K562 (cell line): Measurements from ENCODE around the gene PCDHGA8. TPM values are rescaled to one million over a fixed set of nuclear protein-coding genes. Genes with fewer than 3 reads are reported as not detected.

ENCODE experiments used
- MECOM ChIP-seq: fragments of 250-450 bp; sonication (Bioruptor Pico); IDR thresholded peaks from 2 replicates; pipeline ENCODE4 v1.8.0; 2022; ENCODE audit warnings: inconsistent platforms
- RAD21 ChIP-seq, 2 experiments: fragments of 250-450 bp in 1 of 2; fragments of 450-650 bp in 1 of 2; sonication (Bioruptor Pico) in 1 of 2; formaldehyde crosslinking in 1 of 2; IDR thresholded peaks in 1 of 2; conservative IDR thresholded peaks in 1 of 2; 2 replicates each; pipeline versions ENCODE4 v1.4.0 to v1.8.0; 2020 to 2022; ENCODE audit warnings: mild to moderate bottlenecking in 2 of 2, moderate library complexity in 1 of 2
- polyA plus RNA-seq, 8 experiments: library from polyadenylated mRNA; depleted of rRNA in 4 of 8; stranded (reverse) in 5 of 8; unstranded in 3 of 8; fragments of >200 nt; fragmentation: Nextera tagmentation in 2 of 8; fragmentation: Illumina TruSeq in 1 of 8; extraction: Ambion mirVana in 2 of 8; extraction: Trizol in 1 of 8; gene quantifications; 2 replicates each; pipeline versions ENCODE4 v1.2.1 to v1.2.3, GENCODE V29; 2011 to 2014; ENCODE audit warnings: inconsistent platforms in 1 of 8, missing spikeins in 1 of 8
- total RNA-seq, 7 experiments: library from RNA; depleted of rRNA in 6 of 7; stranded (reverse); fragments of >200 nt in 6 of 7; fragmentation: Illumina TruSeq in 2 of 7; extraction: Trizol in 2 of 7; gene quantifications; 2 replicates each; pipeline versions ENCODE4 v1.2.1 to v1.2.3, GENCODE V29; 2011 to 2021; ENCODE audit warnings: low replicate concordance in 1 of 7
- TF ChIP-seq, protein P1 (sequence below), 2 experiments: fragments of 450-650 bp; IDR thresholded peaks; 2 replicates each; pipeline ENCODE4 v1.6.1; 2018; ENCODE audit warnings: mild to moderate bottlenecking in 2 of 2, low read depth in 1 of 2; ENCODE audit not compliant: partially characterized antibody in 2 of 2
- TF ChIP-seq, protein P2 (sequence below): fragments of 250-450 bp; sonication (Bioruptor Pico); IDR thresholded peaks from 2 replicates; pipeline ENCODE4 v1.4.0; 2020; ENCODE audit warnings: mild to moderate bottlenecking, moderate library complexity, borderline replicate concordance
- TF ChIP-seq, protein P3 (sequence below): sonication (generic); formaldehyde crosslinking; IDR thresholded peaks from 2 replicates; pipeline ENCODE4 v1.8.0; 2022; ENCODE audit warnings: mild to moderate bottlenecking, missing genetic modification reagents
- TF ChIP-seq, protein P4 (sequence below): fragments of 200-800 bp; sonication (Bioruptor generic); IDR thresholded peaks from 2 replicates; pipeline ENCODE4 v1.6.1; 2016; ENCODE audit warnings: missing genetic modification characterization, missing compliant biosample characterization
- TF ChIP-seq, protein P5 (sequence below): sonication (generic); formaldehyde crosslinking; IDR thresholded peaks from 2 replicates; pipeline ENCODE4 v1.8.0; 2022; ENCODE audit warnings: missing genetic modification reagents, mild to moderate bottlenecking, borderline replicate concordance

The PCDHGA8 gene
- total and polyA plus RNA-seq, 9 of the 15 experiments (the other 6 are each of a cell fraction or from before 2014, with no cell fraction given), result 0.04 to 0.11 (median 0.07) TPM; not detected in 2

DNA sequence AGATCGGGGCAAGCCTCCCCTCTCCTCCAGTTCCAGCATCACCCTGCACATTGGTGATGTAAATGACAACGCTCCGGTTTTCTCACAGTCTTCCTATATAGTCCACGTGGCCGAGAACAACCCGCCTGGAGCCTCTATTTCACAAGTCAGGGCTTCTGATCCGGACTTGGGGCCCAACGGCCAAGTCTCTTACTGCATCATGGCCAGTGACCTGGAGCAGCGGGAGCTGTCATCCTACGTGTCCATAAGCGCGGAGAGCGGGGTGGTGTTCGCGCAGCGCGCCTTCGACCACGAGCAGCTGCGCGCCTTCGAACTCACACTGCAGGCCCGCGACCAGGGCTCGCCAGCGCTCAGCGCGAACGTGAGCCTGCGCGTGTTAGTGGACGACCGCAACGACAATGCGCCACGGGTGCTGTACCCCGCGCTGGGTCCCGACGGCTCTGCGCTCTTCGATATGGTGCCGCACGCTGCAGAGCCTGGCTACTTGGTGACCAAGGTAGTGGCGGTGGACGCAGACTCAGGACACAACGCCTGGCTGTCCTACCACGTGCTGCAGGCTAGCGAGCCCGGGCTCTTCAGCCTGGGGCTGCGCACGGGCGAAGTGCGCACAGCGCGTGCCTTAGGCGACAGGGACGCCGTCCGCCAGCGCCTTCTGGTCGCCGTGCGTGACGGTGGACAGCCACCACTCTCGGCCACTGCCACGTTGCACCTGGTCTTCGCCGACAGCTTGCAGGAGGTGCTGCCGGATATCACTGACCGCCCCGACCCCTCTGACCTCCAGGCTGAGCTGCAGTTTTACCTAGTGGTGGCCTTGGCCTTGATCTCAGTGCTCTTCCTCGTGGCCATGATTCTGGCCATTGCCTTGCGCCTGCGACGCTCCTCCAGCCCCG is 3.0 kb upstream of the PCDHGA8 start (continued):
- TF ChIP-seq, protein P1, sequence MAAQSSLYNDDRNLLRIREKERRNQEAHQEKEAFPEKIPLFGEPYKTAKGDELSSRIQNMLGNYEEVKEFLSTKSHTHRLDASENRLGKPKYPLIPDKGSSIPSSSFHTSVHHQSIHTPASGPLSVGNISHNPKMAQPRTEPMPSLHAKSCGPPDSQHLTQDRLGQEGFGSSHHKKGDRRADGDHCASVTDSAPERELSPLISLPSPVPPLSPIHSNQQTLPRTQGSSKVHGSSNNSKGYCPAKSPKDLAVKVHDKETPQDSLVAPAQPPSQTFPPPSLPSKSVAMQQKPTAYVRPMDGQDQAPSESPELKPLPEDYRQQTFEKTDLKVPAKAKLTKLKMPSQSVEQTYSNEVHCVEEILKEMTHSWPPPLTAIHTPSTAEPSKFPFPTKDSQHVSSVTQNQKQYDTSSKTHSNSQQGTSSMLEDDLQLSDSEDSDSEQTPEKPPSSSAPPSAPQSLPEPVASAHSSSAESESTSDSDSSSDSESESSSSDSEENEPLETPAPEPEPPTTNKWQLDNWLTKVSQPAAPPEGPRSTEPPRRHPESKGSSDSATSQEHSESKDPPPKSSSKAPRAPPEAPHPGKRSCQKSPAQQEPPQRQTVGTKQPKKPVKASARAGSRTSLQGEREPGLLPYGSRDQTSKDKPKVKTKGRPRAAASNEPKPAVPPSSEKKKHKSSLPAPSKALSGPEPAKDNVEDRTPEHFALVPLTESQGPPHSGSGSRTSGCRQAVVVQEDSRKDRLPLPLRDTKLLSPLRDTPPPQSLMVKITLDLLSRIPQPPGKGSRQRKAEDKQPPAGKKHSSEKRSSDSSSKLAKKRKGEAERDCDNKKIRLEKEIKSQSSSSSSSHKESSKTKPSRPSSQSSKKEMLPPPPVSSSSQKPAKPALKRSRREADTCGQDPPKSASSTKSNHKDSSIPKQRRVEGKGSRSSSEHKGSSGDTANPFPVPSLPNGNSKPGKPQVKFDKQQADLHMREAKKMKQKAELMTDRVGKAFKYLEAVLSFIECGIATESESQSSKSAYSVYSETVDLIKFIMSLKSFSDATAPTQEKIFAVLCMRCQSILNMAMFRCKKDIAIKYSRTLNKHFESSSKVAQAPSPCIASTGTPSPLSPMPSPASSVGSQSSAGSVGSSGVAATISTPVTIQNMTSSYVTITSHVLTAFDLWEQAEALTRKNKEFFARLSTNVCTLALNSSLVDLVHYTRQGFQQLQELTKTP (IDR thresholded peaks at IDR 0.05; ENCODE audit: low read depth in 1 of 2, partially characterized antibody in 2 of 2), result no peak
- TF ChIP-seq, protein P2, sequence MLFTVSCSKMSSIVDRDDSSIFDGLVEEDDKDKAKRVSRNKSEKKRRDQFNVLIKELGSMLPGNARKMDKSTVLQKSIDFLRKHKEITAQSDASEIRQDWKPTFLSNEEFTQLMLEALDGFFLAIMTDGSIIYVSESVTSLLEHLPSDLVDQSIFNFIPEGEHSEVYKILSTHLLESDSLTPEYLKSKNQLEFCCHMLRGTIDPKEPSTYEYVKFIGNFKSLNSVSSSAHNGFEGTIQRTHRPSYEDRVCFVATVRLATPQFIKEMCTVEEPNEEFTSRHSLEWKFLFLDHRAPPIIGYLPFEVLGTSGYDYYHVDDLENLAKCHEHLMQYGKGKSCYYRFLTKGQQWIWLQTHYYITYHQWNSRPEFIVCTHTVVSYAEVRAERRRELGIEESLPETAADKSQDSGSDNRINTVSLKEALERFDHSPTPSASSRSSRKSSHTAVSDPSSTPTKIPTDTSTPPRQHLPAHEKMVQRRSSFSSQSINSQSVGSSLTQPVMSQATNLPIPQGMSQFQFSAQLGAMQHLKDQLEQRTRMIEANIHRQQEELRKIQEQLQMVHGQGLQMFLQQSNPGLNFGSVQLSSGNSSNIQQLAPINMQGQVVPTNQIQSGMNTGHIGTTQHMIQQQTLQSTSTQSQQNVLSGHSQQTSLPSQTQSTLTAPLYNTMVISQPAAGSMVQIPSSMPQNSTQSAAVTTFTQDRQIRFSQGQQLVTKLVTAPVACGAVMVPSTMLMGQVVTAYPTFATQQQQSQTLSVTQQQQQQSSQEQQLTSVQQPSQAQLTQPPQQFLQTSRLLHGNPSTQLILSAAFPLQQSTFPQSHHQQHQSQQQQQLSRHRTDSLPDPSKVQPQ (CRISPR knock-in tag), result no peak
- no peak for TF ChIP-seq MECOM (CRISPR knock-in tag)
- TF ChIP-seq, protein P3, sequence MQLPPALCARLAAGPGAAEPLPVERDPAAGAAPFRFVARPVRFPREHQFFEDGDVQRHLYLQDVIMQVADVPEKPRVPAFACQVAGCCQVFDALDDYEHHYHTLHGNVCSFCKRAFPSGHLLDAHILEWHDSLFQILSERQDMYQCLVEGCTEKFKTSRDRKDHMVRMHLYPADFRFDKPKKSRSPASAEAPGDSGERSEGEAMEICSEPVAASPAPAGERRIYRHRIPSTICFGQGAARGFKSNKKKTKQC (CRISPR knock-in tag), result no peak
- TF ChIP-seq, protein P4, sequence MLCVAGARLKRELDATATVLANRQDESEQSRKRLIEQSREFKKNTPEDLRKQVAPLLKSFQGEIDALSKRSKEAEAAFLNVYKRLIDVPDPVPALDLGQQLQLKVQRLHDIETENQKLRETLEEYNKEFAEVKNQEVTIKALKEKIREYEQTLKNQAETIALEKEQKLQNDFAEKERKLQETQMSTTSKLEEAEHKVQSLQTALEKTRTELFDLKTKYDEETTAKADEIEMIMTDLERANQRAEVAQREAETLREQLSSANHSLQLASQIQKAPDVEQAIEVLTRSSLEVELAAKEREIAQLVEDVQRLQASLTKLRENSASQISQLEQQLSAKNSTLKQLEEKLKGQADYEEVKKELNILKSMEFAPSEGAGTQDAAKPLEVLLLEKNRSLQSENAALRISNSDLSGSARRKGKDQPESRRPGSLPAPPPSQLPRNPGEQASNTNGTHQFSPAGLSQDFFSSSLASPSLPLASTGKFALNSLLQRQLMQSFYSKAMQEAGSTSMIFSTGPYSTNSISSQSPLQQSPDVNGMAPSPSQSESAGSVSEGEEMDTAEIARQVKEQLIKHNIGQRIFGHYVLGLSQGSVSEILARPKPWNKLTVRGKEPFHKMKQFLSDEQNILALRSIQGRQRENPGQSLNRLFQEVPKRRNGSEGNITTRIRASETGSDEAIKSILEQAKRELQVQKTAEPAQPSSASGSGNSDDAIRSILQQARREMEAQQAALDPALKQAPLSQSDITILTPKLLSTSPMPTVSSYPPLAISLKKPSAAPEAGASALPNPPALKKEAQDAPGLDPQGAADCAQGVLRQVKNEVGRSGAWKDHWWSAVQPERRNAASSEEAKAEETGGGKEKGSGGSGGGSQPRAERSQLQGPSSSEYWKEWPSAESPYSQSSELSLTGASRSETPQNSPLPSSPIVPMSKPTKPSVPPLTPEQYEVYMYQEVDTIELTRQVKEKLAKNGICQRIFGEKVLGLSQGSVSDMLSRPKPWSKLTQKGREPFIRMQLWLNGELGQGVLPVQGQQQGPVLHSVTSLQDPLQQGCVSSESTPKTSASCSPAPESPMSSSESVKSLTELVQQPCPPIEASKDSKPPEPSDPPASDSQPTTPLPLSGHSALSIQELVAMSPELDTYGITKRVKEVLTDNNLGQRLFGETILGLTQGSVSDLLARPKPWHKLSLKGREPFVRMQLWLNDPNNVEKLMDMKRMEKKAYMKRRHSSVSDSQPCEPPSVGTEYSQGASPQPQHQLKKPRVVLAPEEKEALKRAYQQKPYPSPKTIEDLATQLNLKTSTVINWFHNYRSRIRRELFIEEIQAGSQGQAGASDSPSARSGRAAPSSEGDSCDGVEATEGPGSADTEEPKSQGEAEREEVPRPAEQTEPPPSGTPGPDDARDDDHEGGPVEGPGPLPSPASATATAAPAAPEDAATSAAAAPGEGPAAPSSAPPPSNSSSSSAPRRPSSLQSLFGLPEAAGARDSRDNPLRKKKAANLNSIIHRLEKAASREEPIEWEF (CRISPR knock-in tag), result no peak
- no peak for TF ChIP-seq RAD21 (CRISPR knock-in tag; conservative IDR thresholded peaks at IDR 0.05 in 1 of 2, IDR thresholded peaks at IDR 0.05 in 1 of 2)
- TF ChIP-seq, protein P5, sequence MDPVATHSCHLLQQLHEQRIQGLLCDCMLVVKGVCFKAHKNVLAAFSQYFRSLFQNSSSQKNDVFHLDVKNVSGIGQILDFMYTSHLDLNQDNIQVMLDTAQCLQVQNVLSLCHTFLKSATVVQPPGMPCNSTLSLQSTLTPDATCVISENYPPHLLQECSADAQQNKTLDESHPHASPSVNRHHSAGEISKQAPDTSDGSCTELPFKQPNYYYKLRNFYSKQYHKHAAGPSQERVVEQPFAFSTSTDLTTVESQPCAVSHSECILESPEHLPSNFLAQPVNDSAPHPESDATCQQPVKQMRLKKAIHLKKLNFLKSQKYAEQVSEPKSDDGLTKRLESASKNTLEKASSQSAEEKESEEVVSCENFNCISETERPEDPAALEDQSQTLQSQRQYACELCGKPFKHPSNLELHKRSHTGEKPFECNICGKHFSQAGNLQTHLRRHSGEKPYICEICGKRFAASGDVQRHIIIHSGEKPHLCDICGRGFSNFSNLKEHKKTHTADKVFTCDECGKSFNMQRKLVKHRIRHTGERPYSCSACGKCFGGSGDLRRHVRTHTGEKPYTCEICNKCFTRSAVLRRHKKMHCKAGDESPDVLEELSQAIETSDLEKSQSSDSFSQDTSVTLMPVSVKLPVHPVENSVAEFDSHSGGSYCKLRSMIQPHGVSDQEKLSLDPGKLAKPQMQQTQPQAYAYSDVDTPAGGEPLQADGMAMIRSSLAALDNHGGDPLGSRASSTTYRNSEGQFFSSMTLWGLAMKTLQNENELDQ (CRISPR knock-in tag), result no peak
